ENCODE data around the gene SPOCK2.

The SPOCK2 gene

GRCh38 chr10:72013202-72013945, 75.0 kb downstream of the SPOCK2 start:
- DNase-seq = peak in 34 of 56 donors; percentile 19 to 74 (median 50)

- peak in 3 of 56 donors; percentile 43 to 60 (median 55) for DNase-seq
Observed at GRCh38 chr10:72012796-72013195, 75.6 kb downstream of the SPOCK2 start.

DNA sequence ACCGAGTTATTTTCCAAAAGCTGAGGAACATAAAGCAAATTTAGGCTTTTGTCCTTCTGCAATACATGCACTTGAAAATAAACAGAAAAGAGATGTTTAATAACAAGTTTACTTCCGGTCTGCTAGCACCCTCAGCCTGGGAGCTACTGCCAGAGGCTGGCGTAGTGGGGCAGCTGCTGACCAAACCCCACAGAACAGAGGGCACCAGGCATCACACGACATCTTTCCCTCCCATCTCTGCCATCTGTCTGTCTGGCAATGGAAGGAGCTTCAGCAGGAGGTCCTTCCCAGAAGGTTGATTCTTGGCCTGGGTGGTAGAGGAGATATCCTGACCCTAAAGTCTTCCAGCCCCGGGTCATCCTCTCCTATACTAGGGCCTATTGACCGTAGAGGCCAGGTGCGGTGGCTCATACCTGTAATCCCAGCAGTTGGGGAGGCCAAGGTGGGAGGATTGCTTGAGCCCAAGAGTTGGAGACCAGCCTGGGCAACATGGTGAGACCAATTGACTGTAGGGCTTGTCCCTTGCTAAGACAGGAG, 76.3 kb downstream of the SPOCK2 start:
- peak in 5 of 56 donors; percentile 7 to 37 (median 28) for DNase-seq

GRCh38 chr10:72011468-72011867, 76.9 kb downstream of the SPOCK2 start:
- peak in 43 of 56 donors; percentile 17 to 86 (median 60) for DNase-seq

GRCh38 chr10:72011016-72011415, 77.3 kb downstream of the SPOCK2 start:
- DNase-seq = peak in 1 of 56 donors; percentile 37

DNA sequence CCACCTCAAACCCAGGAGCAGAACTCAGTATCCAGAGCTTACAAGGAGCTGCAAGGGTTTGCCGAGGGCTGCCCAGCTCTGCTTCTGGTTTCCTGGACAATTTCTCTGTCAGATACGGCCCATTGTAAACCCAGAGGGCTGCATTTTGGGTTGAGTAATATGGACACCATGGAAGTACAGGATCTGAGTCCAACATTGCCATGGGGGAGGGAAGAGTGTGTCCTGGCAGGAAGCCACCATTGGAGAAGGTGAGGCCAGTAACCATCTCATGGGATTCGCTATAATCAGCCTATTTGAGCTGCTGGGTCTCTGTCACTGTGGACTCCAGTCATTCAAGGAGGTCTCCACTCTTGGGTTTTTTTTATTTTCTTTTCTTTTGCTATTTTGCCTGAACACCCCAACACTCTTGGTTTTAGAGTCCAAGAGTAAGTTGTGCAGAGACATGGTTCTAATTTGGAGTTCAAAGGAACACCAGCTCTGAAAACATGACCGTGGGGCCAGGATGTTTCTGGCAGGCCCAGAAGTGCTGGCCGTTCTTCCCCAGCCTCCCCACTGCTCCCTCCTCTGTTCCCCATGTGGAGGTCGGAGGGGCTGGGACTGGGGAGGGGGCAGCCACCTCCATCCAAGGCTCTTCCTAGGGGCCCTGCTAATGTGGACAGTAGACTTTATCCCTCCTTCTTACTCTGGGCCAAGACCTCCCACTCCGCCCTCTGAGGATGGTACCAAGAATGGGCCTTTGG, 77.9 kb downstream of the SPOCK2 start:
- no peak for DNase-seq

DNA sequence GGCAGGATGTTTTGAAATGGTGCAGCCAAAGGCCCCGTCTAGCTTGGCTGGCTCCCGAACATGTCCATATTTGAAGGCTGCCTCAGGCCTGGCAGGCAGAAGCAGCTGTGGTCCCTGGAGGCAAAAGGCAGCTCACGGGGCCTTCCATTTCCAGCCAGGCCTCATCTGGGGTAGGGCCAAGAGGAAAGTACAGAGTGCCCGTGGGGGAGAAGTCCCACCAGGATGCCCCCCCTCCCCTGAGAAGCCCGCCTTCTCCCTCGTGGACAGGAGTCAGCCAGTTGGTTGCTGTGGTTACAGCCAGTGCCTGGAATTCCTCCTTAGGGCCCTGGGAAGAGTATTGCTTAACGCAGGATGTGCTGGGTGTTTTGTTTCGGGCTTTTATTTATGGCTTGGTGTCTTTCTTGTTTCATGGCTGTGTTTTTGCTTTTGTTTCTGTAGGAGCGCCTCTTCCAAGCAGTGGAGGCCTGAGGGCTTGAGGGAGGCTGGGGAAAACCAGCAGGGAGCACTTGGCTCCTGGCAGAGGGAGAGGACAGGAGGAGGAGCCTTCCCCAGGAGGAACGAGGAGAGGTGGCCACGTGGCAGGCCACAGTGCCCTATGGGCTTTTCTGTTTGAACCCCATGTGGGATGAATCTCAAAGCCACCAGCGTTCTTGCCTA, 78.8 kb downstream of the SPOCK2 start:
- peak in 50 of 56 donors; percentile 32 to 83 (median 63) for DNase-seq

DNA sequence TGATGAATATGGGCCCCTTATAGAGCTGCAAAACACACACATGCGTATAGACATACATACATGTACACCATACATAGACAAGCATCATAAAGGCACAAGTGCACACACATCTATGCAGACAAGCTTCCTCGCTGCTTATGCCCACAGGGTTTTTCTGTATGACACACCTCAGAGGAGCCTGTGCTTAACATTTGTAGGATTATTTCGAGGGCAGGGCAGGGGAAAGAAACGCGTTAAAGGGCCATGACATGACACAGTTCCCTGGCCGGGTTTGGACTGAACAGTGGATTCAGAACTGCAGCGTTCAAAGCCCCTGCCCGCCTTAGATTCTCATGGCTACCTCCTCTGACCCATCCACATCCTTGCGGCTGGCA, 79.3 kb downstream of the SPOCK2 start:
- no peak for DNase-seq
